ENCODE measurements around the gene MYO19. TPM values are rescaled to one million over a fixed set of nuclear protein-coding genes. Genes with fewer than 3 reads are reported as not detected.

The MYO19 gene
- total RNA-seq, 1 donor from 2014 or later = 88.4 TPM

- H3K36me3 Mint-ChIP-seq (ENCODE audit: unreplicated experiment) = no peaks in the 10 kb centered on the region
- no peak for DNase-seq
- H3K4me1 Mint-ChIP-seq (ENCODE audit: low read depth, unreplicated experiment) = peaks cover 6% of the 10 kb centered on the region
- TF ChIP-seq CTCF (IDR thresholded peaks at IDR 0.05; ENCODE audit: partially characterized antibody, unreplicated experiment) = no peak
- H3K27ac Mint-ChIP-seq (ENCODE audit: unreplicated experiment) = peak overlapping the region; percentile 97
- H3K4me3 Mint-ChIP-seq (ENCODE audit: unreplicated experiment) = peak overlapping the region; percentile 98
- H3K27me3 Mint-ChIP-seq (ENCODE audit: unreplicated experiment) = peaks cover 15% of the 10 kb centered on the region
- H3K9me3 Mint-ChIP-seq (ENCODE audit: unreplicated experiment) = peaks cover 13% of the 10 kb centered on the region
Observed at GRCh38 chr17:36544044-36544306, 9.3 kb upstream of the MYO19 start.

DNA sequence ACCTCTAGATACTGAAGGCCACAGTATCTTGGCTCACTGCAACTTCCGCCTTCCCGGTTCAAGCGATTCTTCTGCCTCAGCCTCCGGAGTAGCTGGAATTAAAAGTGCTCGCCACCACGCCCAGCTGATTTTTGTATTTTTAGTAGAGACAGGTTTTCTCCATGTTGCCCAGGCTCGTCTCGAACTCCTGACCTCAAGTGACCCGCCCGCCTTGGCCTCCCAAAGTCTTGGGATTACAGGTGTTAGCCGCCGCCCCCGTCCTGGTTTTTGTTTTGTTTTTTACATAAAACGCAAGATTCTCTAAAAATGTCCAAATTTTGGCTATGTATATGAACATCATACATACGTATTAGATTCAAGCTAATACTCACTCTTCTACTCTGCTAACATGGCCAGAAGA is 8.1 kb upstream of the MYO19 start:
- Mint-ChIP-seq H3K4me1 (ENCODE audit: low read depth, unreplicated experiment) (peaks cover 4% of the 10 kb centered on the region), H3K4me3 (ENCODE audit: unreplicated experiment) (no peak overlapping the region), H3K36me3 (ENCODE audit: unreplicated experiment) (no peaks in the 10 kb centered on the region), H3K27ac (ENCODE audit: unreplicated experiment) (no peak overlapping the region), H3K9me3 (ENCODE audit: unreplicated experiment) (peaks cover 13% of the 10 kb centered on the region), H3K27me3 (ENCODE audit: unreplicated experiment) (peaks cover 15% of the 10 kb centered on the region)
- no peak for DNase-seq
- TF ChIP-seq CTCF (IDR thresholded peaks at IDR 0.05; ENCODE audit: partially characterized antibody, unreplicated experiment) = no peak

GRCh38 chr17:36540696-36541095 is 6.0 kb upstream of the MYO19 start:
- Mint-ChIP-seq H3K27me3 (ENCODE audit: unreplicated experiment) (peaks cover 9% of the 10 kb centered on the region), H3K4me1 (ENCODE audit: low read depth, unreplicated experiment) (peaks cover 4% of the 10 kb centered on the region), H3K9me3 (ENCODE audit: unreplicated experiment) (peaks cover 9% of the 10 kb centered on the region), H3K36me3 (ENCODE audit: unreplicated experiment) (no peaks in the 10 kb centered on the region), H3K27ac (ENCODE audit: unreplicated experiment) (no peak overlapping the region), H3K4me3 (ENCODE audit: unreplicated experiment) (no peak overlapping the region)
- DNase-seq = no peak
- no peak for TF ChIP-seq CTCF (IDR thresholded peaks at IDR 0.05; ENCODE audit: partially characterized antibody, unreplicated experiment)

DNA sequence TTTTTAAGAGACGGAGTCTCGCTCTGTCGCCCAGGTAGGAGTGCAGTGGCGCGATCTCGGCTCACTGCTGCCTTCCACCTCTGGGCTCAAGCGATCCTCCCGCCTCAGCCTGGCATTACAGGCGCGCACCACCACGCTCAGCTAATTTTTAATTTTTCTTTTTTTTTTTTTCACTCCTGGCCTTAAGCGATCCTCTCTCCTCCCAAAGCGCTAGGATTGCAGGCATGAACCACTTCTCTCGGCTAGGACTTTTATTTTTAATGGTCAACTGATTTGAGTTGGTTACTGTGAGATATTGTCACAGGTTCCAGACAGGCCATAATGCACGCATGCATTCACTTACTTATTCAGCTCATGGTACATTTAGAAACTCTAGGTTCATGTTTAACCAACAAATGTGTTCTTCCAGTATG is 1.0 kb upstream of the MYO19 start:
- H3K9me3 Mint-ChIP-seq (ENCODE audit: unreplicated experiment) = peaks cover 3% of the 10 kb centered on the region
- peak overlapping the region; percentile 98 for H3K4me3 Mint-ChIP-seq (ENCODE audit: unreplicated experiment)
- DNase-seq = no peak
- peaks cover 9% of the 10 kb centered on the region for H3K27me3 Mint-ChIP-seq (ENCODE audit: unreplicated experiment)
- H3K4me1 Mint-ChIP-seq (ENCODE audit: low read depth, unreplicated experiment) = peaks cover 7% of the 10 kb centered on the region
- H3K36me3 Mint-ChIP-seq (ENCODE audit: unreplicated experiment) = no peaks in the 10 kb centered on the region
- H3K27ac Mint-ChIP-seq (ENCODE audit: unreplicated experiment) = peak overlapping the region; percentile 76
- no peak for TF ChIP-seq CTCF (IDR thresholded peaks at IDR 0.05; ENCODE audit: partially characterized antibody, unreplicated experiment)

DNA sequence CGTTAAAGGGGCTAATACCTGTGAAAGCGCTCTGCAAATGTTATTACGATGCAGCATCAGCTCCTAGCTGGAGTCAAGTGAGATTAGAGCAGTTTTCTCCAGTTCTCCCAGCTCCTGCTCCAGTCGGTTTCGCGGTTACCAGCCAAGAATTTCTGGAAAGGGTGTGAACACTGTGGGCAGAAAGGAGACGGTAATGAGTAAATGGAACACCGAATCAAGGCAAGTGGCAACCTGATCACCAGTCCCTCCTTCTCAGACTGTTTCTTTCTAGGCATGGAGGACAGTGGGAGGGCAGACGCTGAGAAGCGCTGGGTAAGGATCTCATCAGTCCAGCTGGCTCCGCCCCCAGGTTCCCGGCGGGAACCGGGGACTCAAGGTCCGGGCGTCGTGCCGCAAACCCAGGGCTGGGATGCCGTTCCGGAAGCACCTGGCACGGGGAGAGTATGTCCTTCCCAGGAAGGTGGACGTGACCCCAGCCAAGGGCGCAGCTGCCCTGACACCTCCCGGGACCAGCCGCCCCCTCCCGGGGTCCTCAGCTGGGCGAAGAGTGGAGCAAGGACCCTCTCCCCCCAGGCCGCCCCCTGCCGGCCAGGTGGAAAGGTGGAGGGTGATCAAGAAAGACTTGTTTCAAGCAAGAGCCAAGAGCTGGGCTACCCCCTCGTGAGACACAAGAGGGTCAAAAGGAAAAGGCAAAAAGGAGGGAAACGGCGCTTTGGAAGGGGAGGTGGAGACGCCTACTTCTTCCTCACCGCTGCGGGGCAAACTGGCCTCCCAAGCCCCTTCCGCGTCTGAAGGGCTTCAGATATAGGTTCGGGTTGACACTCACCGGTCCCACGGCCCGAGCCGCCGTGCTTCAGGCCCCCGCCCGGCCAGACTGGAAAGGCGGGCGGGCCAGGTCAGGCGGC is 481 bp downstream of the MYO19 start:
- peak overlapping the region; percentile 91 for H3K27ac Mint-ChIP-seq (ENCODE audit: unreplicated experiment)
- DNase-seq = peak; percentile 73
- peak; percentile 86 for TF ChIP-seq CTCF (IDR thresholded peaks at IDR 0.05; ENCODE audit: partially characterized antibody, unreplicated experiment)
- H3K4me1 Mint-ChIP-seq (ENCODE audit: low read depth, unreplicated experiment) = peaks cover 8% of the 10 kb centered on the region
- peaks cover 9% of the 10 kb centered on the region for H3K27me3 Mint-ChIP-seq (ENCODE audit: unreplicated experiment)
- peak overlapping the region; percentile 98 for H3K4me3 Mint-ChIP-seq (ENCODE audit: unreplicated experiment)
- H3K36me3 Mint-ChIP-seq (ENCODE audit: unreplicated experiment) = no peaks in the 10 kb centered on the region
- peaks cover 3% of the 10 kb centered on the region for H3K9me3 Mint-ChIP-seq (ENCODE audit: unreplicated experiment)
